Stimulated activated CD8-positive, alpha-beta memory T cell treated with anti-CD3 and anti-CD28 coated beads, Interleukin-2, amount 100 ng/mL, for 1 hour (primary cell): ENCODE data around the gene PTER.

ENCODE experiments used
- DNase-seq, 2 donors: peaks; one replicate each; pipeline ENCODE4 v3.0.0-alpha.2; 2020; ENCODE audit warnings: low read depth in 2 of 2

The PTER gene

DNA sequence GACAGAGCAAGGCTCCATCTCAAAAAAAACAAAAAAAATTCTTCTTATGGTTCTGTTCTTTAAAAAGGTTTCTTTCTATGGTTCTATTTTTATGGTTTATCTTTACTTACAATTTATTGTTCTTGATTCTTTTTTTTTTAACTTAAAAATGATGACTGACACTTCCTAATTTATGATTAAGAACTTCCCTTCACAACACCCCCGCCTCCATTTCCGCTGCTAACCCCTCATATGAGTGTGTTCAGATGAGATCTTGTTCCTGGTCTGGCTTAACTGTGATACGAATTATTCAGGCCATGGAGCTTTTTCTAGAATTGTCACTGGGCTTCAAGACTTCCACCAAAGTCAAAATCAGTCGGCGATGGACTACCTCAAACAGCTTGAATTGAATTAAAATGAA, 33.9 kb downstream of the PTER start:
- DNase-seq = peak in 1 of 2 donors; percentile 7

GRCh38 chr10:16472828-16473227, 36.0 kb downstream of the PTER start:
- no peak for DNase-seq

GRCh38 chr10:16477757-16478156, 40.9 kb downstream of the PTER start:
- DNase-seq = no peak

DNA sequence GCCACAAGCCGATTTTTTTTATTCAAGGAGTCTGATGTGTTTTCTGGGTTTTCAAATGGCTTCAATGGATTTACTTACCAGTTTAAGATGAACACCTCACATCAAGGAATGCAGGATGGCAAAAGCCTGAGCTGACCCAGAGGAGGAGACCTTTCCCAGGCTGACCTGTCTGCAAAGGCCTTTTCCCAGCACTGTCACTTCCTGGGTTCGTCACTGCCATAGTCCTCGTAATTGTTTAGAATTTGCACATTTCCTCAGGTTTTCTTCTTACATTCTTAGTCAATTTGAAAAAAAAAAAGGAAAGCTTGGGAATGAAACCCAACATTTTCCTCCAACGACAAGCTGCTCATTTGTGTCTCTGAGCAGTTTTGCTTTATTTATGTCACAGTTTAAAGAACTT, 42.0 kb downstream of the PTER start:
- DNase-seq = no peak

DNA sequence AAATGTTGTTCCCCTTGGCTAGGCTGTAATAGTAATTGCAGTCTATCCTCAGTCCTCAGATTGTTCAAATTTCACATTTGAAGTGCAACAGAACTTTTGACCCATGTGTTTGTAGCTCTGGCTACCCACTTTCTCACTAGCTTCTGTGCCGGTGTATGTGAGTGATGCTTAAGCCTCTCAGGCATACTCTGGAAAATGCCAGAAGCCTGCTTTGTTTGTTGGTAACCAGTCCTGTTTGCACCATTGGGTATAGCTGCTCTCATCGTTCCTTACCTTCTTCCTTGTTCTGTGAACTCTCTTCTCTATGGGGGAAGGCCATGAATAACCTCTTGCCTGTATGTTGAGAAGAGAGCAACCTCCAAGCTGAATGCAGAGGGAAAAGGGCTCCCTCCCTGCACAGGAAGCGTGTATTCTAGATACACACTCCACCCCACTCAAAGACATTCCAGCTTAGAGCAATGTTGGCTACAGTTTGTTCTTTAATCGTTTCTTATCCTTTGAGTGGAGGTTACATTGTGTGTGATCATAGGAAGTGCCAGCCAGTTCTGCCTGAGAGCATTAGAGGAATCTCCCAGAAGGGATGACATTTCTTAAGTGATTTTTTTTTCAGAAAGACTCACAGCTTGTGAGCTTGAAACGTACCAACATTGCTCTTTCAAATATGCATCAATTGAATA, 44.4 kb downstream of the PTER start:
- DNase-seq = no peak

GRCh38 chr10:16483241-16483917, 46.6 kb downstream of the PTER start:
- no peak for DNase-seq

DNA sequence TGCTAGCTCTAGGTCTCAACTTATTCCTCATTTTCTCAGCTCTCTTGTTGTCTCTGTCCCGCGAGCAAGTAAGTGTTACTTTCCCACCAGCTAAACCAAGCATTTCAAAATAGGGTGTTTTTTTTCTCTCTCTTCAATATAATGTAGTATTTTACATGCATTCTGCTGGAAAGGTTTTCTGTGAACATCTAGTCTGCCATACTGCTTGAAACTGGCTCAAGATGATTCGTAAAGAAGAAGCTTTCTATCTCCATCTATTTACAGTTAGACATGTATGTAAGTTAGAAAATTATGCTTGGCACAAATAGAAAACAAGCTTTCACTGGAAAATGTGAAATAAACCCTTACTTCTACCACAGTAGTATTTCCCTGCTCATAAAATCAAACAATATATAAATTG, 53.7 kb downstream of the PTER start:
- DNase-seq = no peak

- DNase-seq = no peak
These were observed 55.1 kb downstream of the PTER start for GRCh38 chr10:16491933-16492332.

DNA sequence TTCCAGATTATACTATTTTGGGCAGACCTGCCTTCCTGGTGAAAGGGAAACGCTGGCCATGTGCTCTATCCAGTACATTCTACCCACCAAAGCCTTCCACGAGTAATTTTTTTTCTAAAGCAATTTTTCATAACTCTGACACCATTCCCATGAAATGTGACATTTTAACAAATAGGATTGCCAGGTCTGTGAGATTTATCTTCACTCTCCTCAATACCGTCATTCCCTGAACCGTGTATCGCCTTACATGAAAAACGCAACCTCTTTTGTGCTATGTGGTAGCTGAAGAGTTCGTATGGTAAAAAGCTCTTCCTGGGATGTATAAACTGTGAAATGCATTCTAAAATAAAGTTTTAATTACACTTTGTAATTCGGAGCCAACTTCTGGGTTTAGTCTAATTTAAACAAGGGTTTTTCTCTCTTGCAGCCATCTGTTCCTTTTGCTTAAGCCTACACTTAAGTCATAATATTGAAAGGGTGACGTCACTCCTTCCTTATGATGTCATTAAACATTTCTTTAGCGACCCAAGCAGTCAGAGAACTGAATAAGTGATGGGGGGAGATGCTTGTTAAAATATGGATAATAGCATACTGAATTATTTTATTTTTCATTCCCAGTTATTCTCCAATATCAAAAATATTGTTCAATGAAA, 57.2 kb downstream of the PTER start:
- no peak for DNase-seq

DNA sequence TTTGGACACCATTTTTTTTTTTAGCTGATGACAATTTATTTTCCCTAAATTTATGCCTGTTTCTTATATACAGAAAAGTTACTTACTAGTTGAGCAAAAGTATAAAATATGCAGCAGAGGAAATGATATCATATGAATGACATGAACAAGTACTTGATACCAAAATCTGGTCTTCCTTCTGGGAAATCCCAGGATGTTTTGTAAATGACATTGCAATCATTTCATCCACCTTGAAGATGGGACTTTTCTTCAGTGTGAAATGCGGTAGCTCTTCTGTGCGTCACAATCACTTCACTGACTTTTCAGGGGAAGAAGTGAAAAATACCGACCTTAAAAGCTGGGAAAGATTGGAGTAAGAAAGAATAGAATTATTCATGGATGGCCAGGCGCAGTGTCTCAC, 61.1 kb downstream of the PTER start:
- no peak for DNase-seq

GRCh38 chr10:16505161-16505560, 68.4 kb downstream of the PTER start:
- no peak for DNase-seq

- DNase-seq = no peak
These were observed 73.2 kb downstream of the PTER start for GRCh38 chr10:16509996-16510395.

- DNase-seq = no peak
These were observed 74.0 kb downstream of the PTER start for GRCh38 chr10:16510843-16511242.

GRCh38 chr10:16518822-16519221, 82.0 kb downstream of the PTER start:
- DNase-seq = no peak

DNA sequence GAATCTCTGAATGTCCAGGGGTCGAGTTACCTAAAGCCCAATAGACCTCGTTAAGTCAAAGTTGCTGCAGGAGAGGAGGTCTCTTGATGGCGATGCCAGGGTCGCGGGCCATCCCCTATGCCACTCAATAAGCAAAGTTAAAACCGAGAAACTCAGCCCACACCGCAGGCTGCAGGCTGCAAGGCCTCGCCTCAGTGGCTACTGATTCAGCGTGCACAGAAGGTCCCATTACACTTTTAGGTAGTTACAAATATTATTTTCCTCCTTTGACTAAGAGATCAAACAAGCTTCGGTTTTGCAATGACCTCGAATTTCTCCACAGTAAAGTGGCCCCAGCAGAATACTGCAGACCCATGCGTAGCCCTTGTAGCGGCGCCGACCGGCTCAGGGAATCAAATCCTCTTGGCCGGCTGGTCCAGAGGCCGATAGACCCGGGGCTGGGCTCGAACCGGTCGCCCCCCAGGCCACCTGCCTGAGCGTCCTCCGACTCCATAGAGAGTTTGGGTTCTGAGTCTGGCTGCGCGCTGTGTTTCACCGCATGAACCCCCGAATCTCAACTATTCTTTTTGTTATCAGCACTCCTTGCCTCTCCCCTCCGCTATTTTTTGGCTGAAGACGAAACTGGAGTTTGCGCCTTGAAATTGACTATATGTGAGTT, 82.6 kb downstream of the PTER start:
- no peak for DNase-seq

DNA sequence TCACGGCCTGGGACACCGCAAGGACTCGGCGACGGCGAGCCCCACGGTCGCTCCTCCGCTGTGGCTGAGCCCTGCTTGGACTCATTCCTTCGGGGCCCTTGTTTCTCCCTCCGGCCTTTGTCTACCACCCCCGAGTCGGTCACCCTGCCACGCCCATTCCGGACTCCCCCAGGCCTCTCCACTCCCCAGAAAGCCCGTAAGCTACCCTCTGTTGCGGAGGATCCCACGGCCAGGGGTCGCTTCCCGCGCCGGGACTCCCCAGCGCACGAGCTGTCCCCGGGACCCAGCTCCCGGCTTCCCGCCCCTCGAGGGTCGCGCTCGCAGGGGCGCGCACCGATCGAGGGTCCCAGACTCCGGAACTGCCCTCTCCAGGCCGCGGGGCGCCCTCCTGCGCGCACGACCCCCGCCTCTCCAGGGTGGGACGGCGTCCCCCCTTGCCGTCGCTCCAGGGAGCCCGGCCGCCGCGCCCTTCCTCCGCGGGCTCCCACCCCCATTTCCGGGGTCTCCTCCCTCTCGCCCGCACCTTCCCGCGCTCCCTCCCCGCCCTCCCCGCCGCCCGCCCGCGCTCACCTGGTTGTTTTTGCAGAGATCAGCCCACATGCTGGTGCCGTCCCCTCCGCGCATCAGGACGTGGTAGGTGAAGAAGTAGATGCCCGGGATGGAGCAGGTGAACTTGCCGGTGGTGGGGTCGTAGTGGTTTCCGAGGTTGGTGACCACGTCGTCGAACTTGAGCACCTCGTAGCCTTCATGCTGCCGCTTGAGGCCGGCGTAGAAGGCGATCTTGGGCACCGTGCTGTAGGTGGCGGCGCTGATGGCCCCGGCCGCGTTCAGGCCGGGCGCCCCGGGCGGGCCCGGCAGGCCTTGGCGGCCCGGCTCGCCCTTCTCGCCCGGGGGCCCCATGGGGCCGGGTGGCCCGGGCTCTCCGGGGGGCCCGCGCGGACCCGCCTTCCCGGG, 83.4 kb downstream of the PTER start:
- no peak for DNase-seq

DNA sequence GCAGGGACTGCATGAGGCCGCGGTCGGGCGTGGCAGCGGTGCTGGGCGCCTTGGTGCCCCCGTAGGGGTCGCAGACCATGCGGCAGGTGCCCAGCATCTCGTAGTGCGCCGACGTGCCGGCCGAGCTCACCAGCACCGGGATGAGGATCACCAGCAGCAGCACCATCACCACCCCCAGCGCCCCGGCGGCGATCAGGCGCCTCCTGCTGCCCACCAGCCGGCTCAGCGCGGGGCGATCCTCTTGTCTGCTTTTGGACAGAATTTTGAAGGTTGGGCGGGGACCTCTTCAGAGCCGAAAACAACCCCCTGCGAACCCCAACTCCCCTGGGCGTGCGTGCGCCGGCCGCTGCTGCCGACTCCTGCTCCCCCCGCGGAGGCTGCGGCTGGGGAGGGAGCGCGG, 84.1 kb downstream of the PTER start:
- no peak for DNase-seq

- no peak for DNase-seq
These were observed 84.7 kb downstream of the PTER start, which contains the start of gene C1QL3 for GRCh38 chr10:16521311-16522016. Gene C1QL3 (minus strand): TSS chr10:16521879. CDS start chr10:16521065, 814 bp downstream.

- no peak for DNase-seq
These were observed 90.6 kb downstream of the PTER start for GRCh38 chr10:16527452-16527851.

DNA sequence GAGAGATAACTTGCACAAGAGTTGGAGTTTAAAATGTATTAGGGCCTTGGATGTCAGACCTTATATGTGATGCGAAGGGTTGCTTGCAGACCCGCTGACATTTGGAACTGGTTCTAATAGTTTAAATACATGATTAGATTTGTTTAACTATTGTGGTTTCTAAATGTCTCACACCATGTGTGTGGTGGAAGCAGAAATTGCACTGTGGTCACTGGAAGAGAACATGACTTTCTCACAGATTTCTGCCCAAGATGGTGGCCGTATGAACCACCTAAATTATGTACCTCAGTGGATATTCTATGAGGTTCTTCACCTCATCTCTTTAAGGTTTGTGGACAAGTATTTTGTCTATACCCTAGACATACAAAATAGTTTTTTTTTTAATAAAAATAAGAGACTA, 93.0 kb downstream of the PTER start:
- no peak for DNase-seq

- no peak for DNase-seq
These were observed 99.3 kb downstream of the PTER start for GRCh38 chr10:16536155-16536554.
